Measurements from ENCODE around the gene TCP1.

- no peak for TF ChIP-seq CTCF (IDR thresholded peaks at IDR 0.05; ENCODE audit: insufficient read depth, low read length, poor library complexity, severe bottlenecking)
- TF ChIP-seq EZH2phosphoT487 (conservative IDR thresholded peaks at IDR 0.05; ENCODE audit: low read length) = no peak
These were observed 19.7 kb upstream of the TCP1 start for GRCh38 chr6:159809149-159809548.

Data from SU-DHL-6 (cell line).